Suprapubic skin (tissue), 4 donors: ENCODE data around the gene NENF. TPM values are rescaled to one million over a fixed set of nuclear protein-coding genes. Genes with fewer than 3 reads are reported as not detected.
A peak's percentile ranks its signal among the peaks of the same experiment; 100 is the strongest.
"Not testable (repeated sequence)": the region's sequence is repeated elsewhere in the genome, so short reads cannot be mapped to it uniquely, and the experiment has no call there.

Source experiments
- DNase-seq, 2 donors: peaks; one replicate each; pipeline ENCODE4 v3.0.0-alpha.2; 2019; ENCODE audit warnings: low spot score in 2 of 2
- H3K27ac ChIP-seq: fragments of 200-600 bp; sonication (generic); one replicate; pipeline ENCODE4 v1.5.1; 2019
- H3K27me3 ChIP-seq: fragments of 200-600 bp; sonication (generic); one replicate; pipeline ENCODE4 v1.5.1; 2019
- H3K36me3 ChIP-seq: fragments of 200-600 bp; sonication (generic); one replicate; pipeline ENCODE4 v1.5.1; 2019
- H3K4me1 ChIP-seq: fragments of 200-600 bp; sonication (generic); one replicate; pipeline ENCODE4 v1.5.1; 2019
- H3K4me3 ChIP-seq: fragments of 200-600 bp; sonication (generic); one replicate; pipeline ENCODE4 v1.5.1; 2019; ENCODE audit warnings: mild to moderate bottlenecking
- H3K9me3 ChIP-seq: fragments of 200-600 bp; sonication (generic); one replicate; pipeline ENCODE4 v1.5.1; 2019
- EP300 ChIP-seq: sonication (generic); formaldehyde crosslinking; IDR thresholded peaks from one replicate; pipeline ENCODE4 v1.6.1; 2017; ENCODE audit warnings: antibody characterized with exemption
- POLR2A ChIP-seq, 2 donors: fragments of 450-650 bp; IDR thresholded peaks; one replicate each; pipeline ENCODE4 v1.6.1; 2017; ENCODE audit warnings: antibody characterized with exemption in 2 of 2, mild to moderate bottlenecking in 2 of 2, moderate library complexity in 2 of 2
- POLR2AphosphoS5 ChIP-seq, 3 donors: sonication (generic); formaldehyde crosslinking; IDR thresholded peaks; one replicate each; pipeline ENCODE4 v1.6.1; 2017; ENCODE audit warnings: antibody characterized with exemption in 3 of 3
- WGBS: methylation state at CpG from one replicate; pipeline ENCODE4 v1.1.5; 2018; 5-methylcytosine and 5-hydroxymethylcytosine counted together
- total RNA-seq, 4 donors: library from RNA; depleted of rRNA; stranded (reverse); fragments of >200 nt; gene quantifications; one replicate each; pipeline ENCODE4 v1.1.0, GENCODE V29; 2016
- TF ChIP-seq, protein P1 (sequence below), 2 donors: fragments of 200-600 bp in 1 of 2; fragments of 450-650 bp in 1 of 2; sonication (generic) in 1 of 2; IDR thresholded peaks; one replicate each; pipeline ENCODE4 v1.5.1; 2016 to 2019; ENCODE audit warnings: antibody characterized with exemption in 2 of 2, mild to moderate bottlenecking in 1 of 2, moderate library complexity in 1 of 2

NENF gene
- total RNA-seq, 4 donors from 2014 or later, result 60.6 to 104 (median 87.4) TPM

- Histone ChIP-seq H3K36me3 (no peaks in the 10 kb centered on the region), H3K4me3 (no peak overlapping the region), H3K9me3 (no peaks in the 10 kb centered on the region), H3K27me3 (no peaks in the 10 kb centered on the region), H3K27ac (no peak overlapping the region), H3K4me1 (peaks cover 44% of the 10 kb centered on the region)
- DNase-seq, result no peak
- 65% methylated on average over 6 of the region's 6 CpGs for WGBS
- no peak for TF ChIP-seq POLR2AphosphoS5 (IDR thresholded peaks at IDR 0.05)
- TF ChIP-seq EP300, result no peak
- TF ChIP-seq POLR2A (IDR thresholded peaks at IDR 0.05), result no peak
- TF ChIP-seq, protein P1, sequence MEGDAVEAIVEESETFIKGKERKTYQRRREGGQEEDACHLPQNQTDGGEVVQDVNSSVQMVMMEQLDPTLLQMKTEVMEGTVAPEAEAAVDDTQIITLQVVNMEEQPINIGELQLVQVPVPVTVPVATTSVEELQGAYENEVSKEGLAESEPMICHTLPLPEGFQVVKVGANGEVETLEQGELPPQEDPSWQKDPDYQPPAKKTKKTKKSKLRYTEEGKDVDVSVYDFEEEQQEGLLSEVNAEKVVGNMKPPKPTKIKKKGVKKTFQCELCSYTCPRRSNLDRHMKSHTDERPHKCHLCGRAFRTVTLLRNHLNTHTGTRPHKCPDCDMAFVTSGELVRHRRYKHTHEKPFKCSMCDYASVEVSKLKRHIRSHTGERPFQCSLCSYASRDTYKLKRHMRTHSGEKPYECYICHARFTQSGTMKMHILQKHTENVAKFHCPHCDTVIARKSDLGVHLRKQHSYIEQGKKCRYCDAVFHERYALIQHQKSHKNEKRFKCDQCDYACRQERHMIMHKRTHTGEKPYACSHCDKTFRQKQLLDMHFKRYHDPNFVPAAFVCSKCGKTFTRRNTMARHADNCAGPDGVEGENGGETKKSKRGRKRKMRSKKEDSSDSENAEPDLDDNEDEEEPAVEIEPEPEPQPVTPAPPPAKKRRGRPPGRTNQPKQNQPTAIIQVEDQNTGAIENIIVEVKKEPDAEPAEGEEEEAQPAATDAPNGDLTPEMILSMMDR (IDR thresholded peaks at IDR 0.05), result no peak
Observed at GRCh38 chr1:212467843-212468482, 35.2 kb downstream of the NENF start.

GRCh38 chr1:212470059-212470458 is 37.3 kb downstream of the NENF start:
- WGBS, result 10% methylated on average over 15 of the region's 15 CpGs
- peak; percentile 90 to 93 for DNase-seq
- no peaks in the 10 kb centered on the region for H3K9me3 ChIP-seq
- no peaks in the 10 kb centered on the region for H3K36me3 ChIP-seq
- H3K27me3 ChIP-seq, result no peaks in the 10 kb centered on the region
- no peak overlapping the region for H3K4me3 ChIP-seq
- H3K4me1 ChIP-seq, result peaks cover 38% of the 10 kb centered on the region
- H3K27ac ChIP-seq, result peak overlapping the region; percentile 84
- TF ChIP-seq EP300 (peak; percentile 17), POLR2A (IDR thresholded peaks at IDR 0.05) (no peak), POLR2AphosphoS5 (IDR thresholded peaks at IDR 0.05) (peak in 2 of 3 donors; percentile 81 to 85)

DNA sequence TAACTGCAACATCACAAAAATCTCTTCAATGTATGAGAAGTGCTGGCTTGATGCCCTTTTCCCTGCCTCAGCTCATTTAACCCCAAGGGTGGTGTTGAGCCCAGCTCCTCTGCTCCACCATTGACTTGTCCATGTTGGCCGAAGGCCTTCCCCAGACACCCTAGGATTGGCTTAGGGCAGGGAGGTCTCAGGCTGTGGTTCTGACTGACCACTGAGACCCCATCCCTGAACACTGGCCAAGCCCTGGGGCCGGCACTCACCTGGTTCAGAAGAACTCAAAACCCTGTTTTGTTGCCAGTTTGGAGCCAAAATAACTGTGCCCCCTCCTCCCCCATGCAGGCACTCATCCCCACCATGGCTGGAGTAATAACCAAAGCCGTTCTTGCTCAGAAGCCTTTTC is 38.6 kb downstream of the NENF start:
- Histone ChIP-seq H3K4me1 (peaks cover 37% of the 10 kb centered on the region), H3K9me3 (no peaks in the 10 kb centered on the region), H3K4me3 (no peak overlapping the region), H3K27ac (no peak overlapping the region), H3K27me3 (no peaks in the 10 kb centered on the region), H3K36me3 (no peaks in the 10 kb centered on the region)
- 99% methylated on average over 3 of the region's 3 CpGs for WGBS
- TF ChIP-seq EP300, result no peak
- no peak for DNase-seq

- 90% methylated on average over 9 of the region's 17 CpGs for WGBS
- H3K9me3 ChIP-seq, result no peaks in the 10 kb centered on the region
- no peak overlapping the region for H3K4me3 ChIP-seq
- H3K27ac ChIP-seq, result no peak overlapping the region
- TF ChIP-seq POLR2A (IDR thresholded peaks at IDR 0.05) (no peak), POLR2AphosphoS5 (IDR thresholded peaks at IDR 0.05) (no peak), EP300 (no peak)
- TF ChIP-seq, protein P1 (IDR thresholded peaks at IDR 0.05), result no peak
- H3K27me3 ChIP-seq, result no peaks in the 10 kb centered on the region
- DNase-seq, result no peak
- no peaks in the 10 kb centered on the region for H3K36me3 ChIP-seq
- H3K4me1 ChIP-seq, result peaks cover 32% of the 10 kb centered on the region
Observed at GRCh38 chr1:212471891-212472675, 39.4 kb downstream of the NENF start.

GRCh38 chr1:212473729-212474128 is 41.0 kb downstream of the NENF start:
- WGBS, result 93% methylated on average over 9 of the region's 9 CpGs
- Histone ChIP-seq H3K27me3 (no peaks in the 10 kb centered on the region), H3K36me3 (no peaks in the 10 kb centered on the region), H3K4me1 (peaks cover 29% of the 10 kb centered on the region), H3K9me3 (no peaks in the 10 kb centered on the region), H3K4me3 (no peak overlapping the region), H3K27ac (no peak overlapping the region)
- no peak for DNase-seq
- TF ChIP-seq, protein P1 (IDR thresholded peaks at IDR 0.05), result no peak
- TF ChIP-seq POLR2A (IDR thresholded peaks at IDR 0.05), result no peak
- TF ChIP-seq EP300, result no peak
- no peak for TF ChIP-seq POLR2AphosphoS5 (IDR thresholded peaks at IDR 0.05)

- Histone ChIP-seq H3K9me3 (no peaks in the 10 kb centered on the region), H3K4me1 (peaks cover 18% of the 10 kb centered on the region), H3K27me3 (no peaks in the 10 kb centered on the region), H3K4me3 (no peak overlapping the region), H3K27ac (no peak overlapping the region), H3K36me3 (no peaks in the 10 kb centered on the region)
- TF ChIP-seq POLR2A (IDR thresholded peaks at IDR 0.05) (no peak), POLR2AphosphoS5 (IDR thresholded peaks at IDR 0.05) (no peak), EP300 (no peak)
- TF ChIP-seq, protein P1 (IDR thresholded peaks at IDR 0.05), result no peak
- DNase-seq, result no peak
- WGBS, result 72% methylated on average over 4 of the region's 4 CpGs
Observed at GRCh38 chr1:212475151-212475550, 42.4 kb downstream of the NENF start.

GRCh38 chr1:212475831-212476230 is 43.1 kb downstream of the NENF start:
- H3K27me3 ChIP-seq, DNase-seq, H3K27ac ChIP-seq, H3K36me3 ChIP-seq, H3K9me3 ChIP-seq, H3K4me3 ChIP-seq: not testable (repeated sequence)
- 95% methylated on average over 3 of the region's 3 CpGs for WGBS
- H3K4me1 ChIP-seq, result peaks cover 12% of the 10 kb centered on the region
